DND-41 (cell line): ENCODE measurements around the gene PLCE1.

ENCODE experiments used
- CTCF ChIP-seq: IDR thresholded peaks from 2 replicates; pipeline ENCODE4 v1.5.1; 2012; ENCODE audit warnings: borderline replicate concordance, low read length, moderate library complexity, mild to moderate bottlenecking; ENCODE audit not compliant: poor library complexity, severe bottlenecking; ENCODE audit errors: extremely low read depth
- EZH2 ChIP-seq: IDR thresholded peaks from 3 replicates; pipeline ENCODE4 v1.6.1; 2012; ENCODE audit warnings: borderline replicate concordance, low read depth, mild to moderate bottlenecking, moderate library complexity, low read length, inconsistent platforms; ENCODE audit not compliant: severe bottlenecking

GRCh38 chr10:94010886-94011285, 17.2 kb downstream of the PLCE1 start:
- TF ChIP-seq CTCF (no peak), EZH2 (no peak)
